Body of pancreas (tissue), 4 donors: ENCODE results near the gene ABLIM3. TPM values are rescaled to one million over a fixed set of nuclear protein-coding genes. Genes with fewer than 3 reads are reported as not detected.

Experiments
- ATAC-seq: fragments of 150-250 bp; one replicate; pipeline ENCODE4 v1.9.1; 2016
- DNase-seq, 4 donors: peaks; one replicate each; pipeline ENCODE4 v3.0.0-alpha.2; 2019
- H3K27ac ChIP-seq, 4 donors: fragments of 200-600 bp; sonication (generic); 1 replicate in 3 of 4; 2 replicates in 1 of 4; pipeline versions ENCODE4 v1.5.1 to v1.6.1; 2016 to 2019; ENCODE audit warnings: mild to moderate bottlenecking in 1 of 4, mixed read lengths in 1 of 4, moderate library complexity in 1 of 4
- H3K27me3 ChIP-seq, 2 donors: fragments of 200-600 bp; sonication (generic); one replicate each; pipeline ENCODE4 v1.6.0; 2016; ENCODE audit warnings: mild to moderate bottlenecking in 1 of 2
- H3K36me3 ChIP-seq, 2 donors: fragments of 200-600 bp; sonication (generic); replicated peaks in 1 of 2; 2 replicates each; pipeline ENCODE4 v1.5.1; 2016; ENCODE audit warnings: low read depth in 2 of 2; ENCODE audit not compliant: insufficient read depth in 1 of 2
- H3K4me1 ChIP-seq: fragments of 200-600 bp; sonication (generic); one replicate; pipeline ENCODE4 v1.6.0; 2016
- H3K4me3 ChIP-seq, 2 donors: fragments of 200-600 bp; sonication (generic); 1 replicate in 1 of 2; 2 replicates in 1 of 2; pipeline ENCODE4 v1.5.1; 2016 to 2019
- H3K9me3 ChIP-seq, 3 donors: fragments of 200-600 bp; sonication (generic); 1 replicate in 2 of 3; 2 replicates in 1 of 3; pipeline ENCODE4 v1.5.1; 2016
- POLR2A ChIP-seq, 3 donors: fragments of 450-650 bp; IDR thresholded peaks; one replicate each; pipeline ENCODE4 v1.6.1; 2016; ENCODE audit warnings: antibody characterized with exemption in 3 of 3, mild to moderate bottlenecking in 2 of 3
- WGBS, 2 donors: methylation state at CpG; one replicate each; pipeline ENCODE4 v1.1.5; 2017; 5-methylcytosine and 5-hydroxymethylcytosine counted together
- intact Hi-C: fragments of 100-400 bp; cut with DNase I; formaldehyde crosslinking; loops from one replicate; pipeline ENCODE4 v1.15.1; 2023
- total RNA-seq, 2 donors: library from RNA; depleted of rRNA; stranded (reverse); fragments of >200 nt; gene quantifications; one replicate each; pipeline ENCODE4 v1.1.0, GENCODE V29; 2016
- TF ChIP-seq, protein P1 (sequence below), 7 experiments: fragments of 450-650 bp in 4 of 7; fragments of 200-600 bp in 3 of 7; sonication (generic) in 3 of 7; IDR thresholded peaks; one replicate each; pipeline ENCODE4 v1.5.1; 2016 to 2019; ENCODE audit warnings: antibody characterized with exemption in 7 of 7

Gene ABLIM3
- total RNA-seq, 2 donors from 2014 or later = 3.9 to 11.2 TPM

DNA sequence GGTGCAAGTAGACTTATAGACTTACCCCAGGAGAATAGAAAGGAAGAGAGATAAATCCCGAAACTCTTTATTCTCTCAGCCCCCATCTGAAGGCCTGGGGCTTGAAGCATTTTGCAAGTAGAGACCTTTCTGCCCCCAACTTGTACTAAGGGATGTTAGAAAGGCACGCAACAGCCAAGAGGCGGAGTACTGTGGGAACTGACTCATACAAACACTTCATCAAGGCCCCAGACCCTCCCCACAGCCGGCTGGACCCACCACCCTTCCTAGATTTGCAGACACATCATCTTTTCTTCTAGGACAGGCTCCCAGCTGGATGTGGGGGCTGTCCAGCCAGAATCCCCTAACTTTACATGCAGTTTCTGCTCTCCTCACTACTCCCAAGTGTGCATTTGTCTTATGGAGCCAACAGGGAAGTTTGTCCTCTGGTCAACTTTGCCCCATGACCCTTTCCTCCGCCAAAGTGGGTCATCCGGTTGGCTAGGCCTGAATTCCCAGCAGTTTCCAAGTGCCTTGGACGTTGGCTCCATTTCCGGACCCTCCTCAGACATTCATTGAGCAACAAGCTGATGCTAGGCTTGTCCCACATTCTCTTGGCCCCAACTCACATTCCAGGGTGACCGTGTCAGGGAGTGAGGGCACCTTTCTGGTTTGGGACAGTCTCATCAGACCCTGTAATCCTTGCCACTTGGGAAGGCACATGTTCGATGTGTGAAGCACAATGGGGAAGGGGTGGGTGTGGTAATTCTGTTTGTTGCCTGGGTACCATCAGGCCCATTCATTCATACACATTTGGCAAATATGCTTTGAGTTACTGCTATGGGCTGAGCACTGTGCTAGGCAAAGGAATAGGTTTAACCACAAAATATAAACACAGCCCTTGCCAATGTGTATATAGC, 64.6 kb downstream of the ABLIM3 start:
- Histone ChIP-seq H3K4me3 (no peak overlapping the region), H3K9me3 (no peaks in the 10 kb centered on the region), H3K36me3 (no peaks in the 10 kb centered on the region), H3K4me1 (no peaks in the 10 kb centered on the region), H3K27ac (peak overlapping the region in 1 of 4 donors; percentile 31), H3K27me3 (no peaks in the 10 kb centered on the region)
- TF ChIP-seq POLR2A (IDR thresholded peaks at IDR 0.05) = no peak
- TF ChIP-seq, protein P1, sequence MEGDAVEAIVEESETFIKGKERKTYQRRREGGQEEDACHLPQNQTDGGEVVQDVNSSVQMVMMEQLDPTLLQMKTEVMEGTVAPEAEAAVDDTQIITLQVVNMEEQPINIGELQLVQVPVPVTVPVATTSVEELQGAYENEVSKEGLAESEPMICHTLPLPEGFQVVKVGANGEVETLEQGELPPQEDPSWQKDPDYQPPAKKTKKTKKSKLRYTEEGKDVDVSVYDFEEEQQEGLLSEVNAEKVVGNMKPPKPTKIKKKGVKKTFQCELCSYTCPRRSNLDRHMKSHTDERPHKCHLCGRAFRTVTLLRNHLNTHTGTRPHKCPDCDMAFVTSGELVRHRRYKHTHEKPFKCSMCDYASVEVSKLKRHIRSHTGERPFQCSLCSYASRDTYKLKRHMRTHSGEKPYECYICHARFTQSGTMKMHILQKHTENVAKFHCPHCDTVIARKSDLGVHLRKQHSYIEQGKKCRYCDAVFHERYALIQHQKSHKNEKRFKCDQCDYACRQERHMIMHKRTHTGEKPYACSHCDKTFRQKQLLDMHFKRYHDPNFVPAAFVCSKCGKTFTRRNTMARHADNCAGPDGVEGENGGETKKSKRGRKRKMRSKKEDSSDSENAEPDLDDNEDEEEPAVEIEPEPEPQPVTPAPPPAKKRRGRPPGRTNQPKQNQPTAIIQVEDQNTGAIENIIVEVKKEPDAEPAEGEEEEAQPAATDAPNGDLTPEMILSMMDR (IDR thresholded peaks at IDR 0.05) = no peak
- ATAC-seq = peak; percentile 68
- intact Hi-C loops = no loop called here
- WGBS, 2 donors = 82 to 83% methylated on average over 10 of the region's 10 CpGs
- peak; percentile 28 to 48 (median 31) for DNase-seq

DNA sequence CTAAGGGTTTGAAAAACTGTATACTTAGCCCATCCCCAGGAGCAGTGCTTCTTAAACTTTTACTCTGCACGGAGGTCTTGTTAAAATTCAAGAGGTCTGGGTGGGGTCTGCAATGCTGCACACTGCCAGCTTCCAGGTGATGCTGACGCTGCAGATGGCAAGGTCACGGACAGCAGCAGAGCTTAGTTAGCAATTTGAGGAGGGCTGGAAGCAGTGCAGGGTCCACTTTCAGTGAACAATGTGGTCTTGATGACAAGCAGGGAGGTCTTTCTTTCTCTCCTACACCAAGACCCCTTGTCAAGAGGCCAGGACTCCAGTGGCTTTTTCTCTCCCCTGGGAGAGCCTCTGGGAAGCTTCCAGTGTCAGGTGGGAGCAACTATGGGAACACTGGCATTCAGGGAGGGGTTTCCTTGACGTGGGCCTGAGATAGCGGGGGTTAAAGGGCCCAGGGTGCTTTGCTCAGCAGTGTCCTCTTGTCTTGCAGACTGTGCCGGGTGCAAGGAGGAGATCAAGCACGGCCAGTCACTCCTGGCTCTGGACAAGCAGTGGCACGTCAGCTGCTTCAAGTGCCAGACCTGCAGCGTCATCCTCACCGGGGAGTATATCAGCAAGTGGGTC, 65.3 kb downstream of the ABLIM3 start:
- 74 to 79% methylated on average over 6 to 10 of the region's 10 CpGs for WGBS, 2 donors
- ATAC-seq (no peak), DNase-seq (no peak)
- Histone ChIP-seq H3K4me1 (no peaks in the 10 kb centered on the region), H3K36me3 (no peaks in the 10 kb centered on the region), H3K27ac (peak overlapping the region in 1 of 4 donors; percentile 31), H3K4me3 (no peak overlapping the region), H3K27me3 (no peaks in the 10 kb centered on the region), H3K9me3 (no peaks in the 10 kb centered on the region)
- intact Hi-C loops = no loop called here
- TF ChIP-seq POLR2A (IDR thresholded peaks at IDR 0.05) = no peak
- TF ChIP-seq, protein P1 (IDR thresholded peaks at IDR 0.05) = no peak

DNA sequence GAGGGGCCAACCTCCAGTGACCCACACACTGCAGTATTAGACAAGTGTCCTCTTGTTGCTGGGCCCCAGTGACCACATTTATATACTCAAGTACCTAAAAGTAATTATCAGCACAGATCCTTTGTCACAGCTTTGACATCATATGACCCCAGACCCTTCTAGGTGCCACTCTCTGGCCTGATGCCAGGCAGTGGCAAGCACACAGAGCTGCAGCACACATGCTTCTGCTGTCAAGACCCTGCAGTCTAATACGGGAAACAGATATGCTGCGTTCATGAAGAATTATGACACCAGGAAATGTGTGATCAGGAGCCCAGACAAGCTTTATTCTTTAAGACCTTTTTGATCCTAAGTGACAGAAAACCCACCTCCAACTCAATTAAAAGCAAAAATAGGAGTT, 66.5 kb downstream of the ABLIM3 start:
- TF ChIP-seq, protein P1 (IDR thresholded peaks at IDR 0.05) = no peak
- TF ChIP-seq POLR2A (IDR thresholded peaks at IDR 0.05) = no peak
- intact Hi-C loops = no loop called here
- 56 to 67% methylated on average over 2 of the region's 2 CpGs for WGBS, 2 donors

DNA sequence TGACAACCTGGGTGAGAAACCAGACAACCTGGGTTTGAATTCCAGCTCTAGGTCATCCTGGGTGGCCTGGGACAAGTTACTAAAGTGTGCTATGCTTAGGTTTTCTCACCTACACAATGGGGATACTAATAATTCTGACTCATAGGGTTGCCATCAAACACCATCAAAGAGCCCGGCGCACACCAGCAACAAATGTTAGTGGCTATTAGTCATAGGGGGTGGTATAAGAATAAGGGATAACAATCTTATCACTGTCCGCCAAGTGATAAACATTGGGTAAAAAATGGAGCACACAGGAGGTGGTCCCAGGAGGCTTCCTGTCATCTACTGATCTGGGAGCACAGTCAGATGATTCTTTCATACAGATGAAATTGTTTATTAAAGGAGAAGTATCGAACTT, 68.9 kb downstream of the ABLIM3 start:
- H3K4me1 ChIP-seq = no peaks in the 10 kb centered on the region
- TF ChIP-seq, protein P1 (IDR thresholded peaks at IDR 0.05) = no peak
- no peak for TF ChIP-seq POLR2A (IDR thresholded peaks at IDR 0.05)
- 80 to 85% methylated on average over 4 of the region's 4 CpGs for WGBS, 2 donors
- H3K36me3 ChIP-seq = no peaks in the 10 kb centered on the region
- no peaks in the 10 kb centered on the region for H3K27me3 ChIP-seq
- DNase-seq (no peak), ATAC-seq (no peak)
- no peak overlapping the region for H3K4me3 ChIP-seq
- no peaks in the 10 kb centered on the region for H3K9me3 ChIP-seq
- H3K27ac ChIP-seq = no peak overlapping the region
- intact Hi-C loops = no loop called here

More for the DNA sequence above, 66.5 kb downstream of the ABLIM3 start:
- no peaks in the 10 kb centered on the region for H3K9me3 ChIP-seq
- no peak overlapping the region for H3K27ac ChIP-seq
- H3K4me3 ChIP-seq = no peak overlapping the region
- no peak for DNase-seq
- no peak for ATAC-seq
- H3K36me3 ChIP-seq = no peaks in the 10 kb centered on the region
- H3K4me1 ChIP-seq = no peaks in the 10 kb centered on the region
- H3K27me3 ChIP-seq = no peaks in the 10 kb centered on the region
